Measurements from ENCODE around the gene SP3. TPM values are rescaled to one million over a fixed set of nuclear protein-coding genes. Genes with fewer than 3 reads are reported as not detected.

Gene SP3
- total RNA-seq, 2 donors from 2014 or later, result 70.2 to 73.6 TPM

GRCh38 chr2:173872714-173873113, 92.5 kb downstream of the SP3 start:
- DNase-seq (ENCODE audit: low spot score), result no peak
- intact Hi-C loops (cut with DNase I), result no loop called here

- DNase-seq (ENCODE audit: low spot score), result no peak
- intact Hi-C loops (cut with DNase I), result loop anchor here in 1 of 2 donors (5.0 kb wide), 1 partner anchor 1187 kb away; no protein-coding TSS in a partner anchor
These were observed 95.6 kb downstream of the SP3 start for GRCh38 chr2:173869244-173870229.

- intact Hi-C loops (cut with DNase I), result loop anchor here in 1 of 2 donors (5.0 kb wide), 1 partner anchor 1186 kb away; no protein-coding TSS in a partner anchor
- no peak for DNase-seq (ENCODE audit: low spot score)
These were observed 96.8 kb downstream of the SP3 start for GRCh38 chr2:173868406-173868805.

GRCh38 chr2:173866874-173867618, 98.1 kb downstream of the SP3 start:
- intact Hi-C loops (cut with DNase I), result loop anchor here in 1 of 2 donors (5.0 kb wide), 1 partner anchor 1185 kb away; no protein-coding TSS in a partner anchor
- DNase-seq (ENCODE audit: low spot score), result no peak

GRCh38 chr2:173865971-173866873, 99.0 kb downstream of the SP3 start:
- no peak for DNase-seq (ENCODE audit: low spot score)
- intact Hi-C loops (cut with DNase I), result loop anchor here in 1 of 2 donors (5.0 kb wide), 1 partner anchor 1184 kb away; no protein-coding TSS in a partner anchor

- no peak for DNase-seq (ENCODE audit: low spot score)
- intact Hi-C loops (cut with DNase I), result no loop called here
These were observed 102.5 kb downstream of the SP3 start for GRCh38 chr2:173862612-173863217.

GRCh38 chr2:173860566-173860965, 104.6 kb downstream of the SP3 start:
- DNase-seq (ENCODE audit: low spot score), result no peak
- intact Hi-C loops (cut with DNase I), result no loop called here

- intact Hi-C loops (cut with DNase I), result no loop called here
- no peak for DNase-seq (ENCODE audit: low spot score)
These were observed 105.1 kb downstream of the SP3 start for GRCh38 chr2:173860082-173860481.

GRCh38 chr2:173858291-173858731, 106.9 kb downstream of the SP3 start:
- intact Hi-C loops (cut with DNase I), result no loop called here
- DNase-seq (ENCODE audit: low spot score), result no peak
